VCaP (cell line): ENCODE results near the gene TENT5C.

Source experiments
- H3K27ac ChIP-seq: fragments of 450-650 bp; 2 replicates; pipeline ENCODE4 v1.5.1; 2017
- TF ChIP-seq, protein P1 (sequence below): fragments of 450-650 bp; conservative IDR thresholded peaks from 2 replicates; pipeline ENCODE4 v1.5.1; 2017; ENCODE audit warnings: mild to moderate bottlenecking, moderate library complexity

The TENT5C gene

DNA sequence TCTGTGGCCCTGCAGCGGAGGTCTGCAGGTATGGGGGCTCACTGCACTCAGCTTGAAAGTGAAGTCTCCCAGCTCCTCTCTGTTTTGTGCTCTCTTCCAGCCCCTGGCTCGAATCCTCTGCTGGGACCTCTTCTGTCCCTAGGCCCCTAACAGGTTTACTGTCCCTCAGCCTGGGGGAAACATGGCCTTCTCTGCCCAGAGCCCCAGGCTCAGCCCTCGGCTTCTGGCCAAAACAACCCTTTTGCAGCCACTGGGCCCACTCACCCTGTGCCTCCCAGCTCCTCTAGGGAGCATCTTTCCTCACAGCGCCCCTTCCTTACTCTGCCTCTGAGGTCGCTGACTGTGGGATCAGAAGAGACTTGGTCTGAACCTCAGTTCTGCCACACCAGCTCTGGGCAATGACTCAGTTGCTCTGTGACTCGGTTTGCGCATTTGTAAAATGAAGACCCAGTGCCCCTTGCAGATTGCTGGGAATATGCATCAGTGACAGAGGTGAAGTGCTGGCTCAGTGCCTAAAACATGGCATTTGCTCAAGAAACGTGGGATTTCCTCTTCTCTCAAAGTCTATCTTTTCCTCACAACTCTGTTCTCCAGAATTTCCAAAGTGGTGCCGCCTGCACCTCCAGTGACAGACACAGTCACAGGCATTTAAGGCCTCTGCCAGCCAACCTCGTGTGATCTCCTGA lies 26.5 kb upstream of the TENT5C start:
- no peak overlapping the region for H3K27ac ChIP-seq
- TF ChIP-seq, protein P1, sequence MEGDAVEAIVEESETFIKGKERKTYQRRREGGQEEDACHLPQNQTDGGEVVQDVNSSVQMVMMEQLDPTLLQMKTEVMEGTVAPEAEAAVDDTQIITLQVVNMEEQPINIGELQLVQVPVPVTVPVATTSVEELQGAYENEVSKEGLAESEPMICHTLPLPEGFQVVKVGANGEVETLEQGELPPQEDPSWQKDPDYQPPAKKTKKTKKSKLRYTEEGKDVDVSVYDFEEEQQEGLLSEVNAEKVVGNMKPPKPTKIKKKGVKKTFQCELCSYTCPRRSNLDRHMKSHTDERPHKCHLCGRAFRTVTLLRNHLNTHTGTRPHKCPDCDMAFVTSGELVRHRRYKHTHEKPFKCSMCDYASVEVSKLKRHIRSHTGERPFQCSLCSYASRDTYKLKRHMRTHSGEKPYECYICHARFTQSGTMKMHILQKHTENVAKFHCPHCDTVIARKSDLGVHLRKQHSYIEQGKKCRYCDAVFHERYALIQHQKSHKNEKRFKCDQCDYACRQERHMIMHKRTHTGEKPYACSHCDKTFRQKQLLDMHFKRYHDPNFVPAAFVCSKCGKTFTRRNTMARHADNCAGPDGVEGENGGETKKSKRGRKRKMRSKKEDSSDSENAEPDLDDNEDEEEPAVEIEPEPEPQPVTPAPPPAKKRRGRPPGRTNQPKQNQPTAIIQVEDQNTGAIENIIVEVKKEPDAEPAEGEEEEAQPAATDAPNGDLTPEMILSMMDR = no peak

DNA sequence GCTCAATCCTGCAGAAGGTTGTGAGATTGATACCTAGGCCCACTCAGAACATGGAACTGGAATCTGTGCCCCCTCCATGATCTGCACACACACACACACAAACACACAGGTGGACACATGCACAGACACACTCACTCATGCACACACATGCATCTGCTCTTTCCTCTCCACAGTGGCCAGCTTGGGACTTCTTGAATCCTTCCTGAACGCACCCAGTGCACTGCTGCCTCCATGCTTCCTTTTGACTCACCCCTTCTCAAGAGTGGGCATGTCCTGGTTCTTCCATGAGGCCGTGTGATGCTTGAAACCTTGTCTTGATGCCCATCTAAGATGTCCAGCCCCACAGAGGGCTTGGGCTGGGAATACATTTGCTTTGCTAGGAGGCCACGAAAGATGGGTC lies 25.4 kb upstream of the TENT5C start:
- no peak overlapping the region for H3K27ac ChIP-seq
- TF ChIP-seq, protein P1 = no peak

DNA sequence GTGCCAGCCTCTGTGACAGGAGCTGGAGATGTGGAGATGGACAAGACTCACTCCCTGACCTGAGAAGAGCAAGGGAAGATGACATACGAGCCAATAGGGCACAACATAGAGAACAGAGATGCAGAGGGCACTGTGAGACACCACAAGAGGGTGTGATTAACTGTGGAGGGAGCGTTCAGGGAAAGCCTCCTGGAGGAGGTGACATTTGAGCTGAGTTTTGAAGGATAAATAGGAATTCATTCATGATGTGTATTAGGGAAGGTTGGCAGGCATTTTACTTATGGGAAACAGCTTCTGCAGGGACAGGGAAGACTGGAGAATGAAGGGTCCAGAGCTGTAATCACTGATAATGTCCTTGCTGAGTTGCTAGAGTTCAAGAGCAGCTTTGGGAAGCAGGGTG lies 25.0 kb upstream of the TENT5C start:
- H3K27ac ChIP-seq = no peak overlapping the region
- TF ChIP-seq, protein P1 = no peak

DNA sequence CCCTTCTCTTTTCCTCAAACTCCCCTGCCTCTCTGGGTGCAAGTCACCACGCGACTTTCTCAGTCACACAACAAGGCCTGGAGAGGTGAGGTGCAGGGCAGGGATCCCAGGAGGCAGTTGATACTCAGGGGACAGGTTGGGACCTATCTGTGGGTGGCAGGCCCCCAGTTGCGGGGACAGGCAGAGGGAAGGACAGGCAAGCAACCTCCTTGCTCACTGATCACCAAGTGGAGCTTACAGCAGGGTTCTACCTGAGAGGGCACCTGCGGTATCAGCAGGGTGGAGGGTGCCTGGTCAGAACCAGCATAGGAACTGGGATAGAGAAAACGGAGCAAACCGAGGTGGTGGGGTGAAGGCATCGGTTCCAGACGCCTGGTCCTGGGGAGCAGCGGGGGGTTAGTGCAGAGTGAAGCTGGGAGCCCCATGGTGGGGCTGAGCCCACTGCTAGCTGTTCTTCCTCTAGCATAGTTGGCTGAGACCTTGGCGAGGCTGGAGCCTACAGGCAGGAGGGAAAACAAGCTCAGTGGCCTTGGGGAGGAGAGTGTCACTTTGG lies 24.4 kb upstream of the TENT5C start:
- H3K27ac ChIP-seq = no peak overlapping the region
- TF ChIP-seq, protein P1 = no peak

DNA sequence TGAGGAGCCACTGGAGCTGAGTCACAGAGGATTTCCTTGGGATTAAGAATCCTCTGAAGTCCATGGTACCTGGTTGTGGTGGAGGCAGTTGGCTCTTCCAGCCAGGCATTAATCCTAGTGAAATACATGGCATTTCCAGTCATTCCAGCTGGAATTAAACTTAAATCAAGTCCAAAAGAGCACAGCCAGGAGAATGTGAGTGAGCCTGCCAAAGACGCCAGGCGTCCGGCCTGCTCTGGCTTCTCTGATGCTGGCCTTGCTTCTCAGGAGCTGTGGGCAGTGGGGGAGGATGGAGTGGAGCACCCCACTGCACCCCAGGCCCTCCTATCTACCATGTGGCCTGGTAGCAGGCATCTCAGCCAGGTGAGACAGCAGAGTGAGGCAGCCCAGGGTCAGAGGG lies 23.4 kb upstream of the TENT5C start:
- TF ChIP-seq, protein P1 = no peak
- no peak overlapping the region for H3K27ac ChIP-seq

DNA sequence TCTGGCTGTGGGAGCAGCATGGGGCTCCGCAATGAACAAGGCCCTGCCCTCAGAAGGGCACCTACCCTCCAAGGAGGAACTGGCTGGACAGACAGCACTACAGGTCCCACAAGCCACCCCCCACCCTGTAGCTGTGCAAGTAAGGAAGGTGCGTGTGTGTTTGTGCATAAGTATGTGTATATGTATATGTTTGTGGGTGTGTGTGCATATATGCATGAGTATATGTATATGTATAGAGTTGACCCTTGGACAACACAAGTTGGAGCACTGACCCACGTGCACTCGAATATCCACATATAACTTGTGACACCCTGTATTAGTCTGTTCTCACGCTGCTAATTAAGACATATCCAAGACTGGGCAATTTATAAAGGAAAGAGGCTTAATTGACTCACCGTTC lies 22.6 kb upstream of the TENT5C start:
- H3K27ac ChIP-seq = no peak overlapping the region
- TF ChIP-seq, protein P1 = no peak

DNA sequence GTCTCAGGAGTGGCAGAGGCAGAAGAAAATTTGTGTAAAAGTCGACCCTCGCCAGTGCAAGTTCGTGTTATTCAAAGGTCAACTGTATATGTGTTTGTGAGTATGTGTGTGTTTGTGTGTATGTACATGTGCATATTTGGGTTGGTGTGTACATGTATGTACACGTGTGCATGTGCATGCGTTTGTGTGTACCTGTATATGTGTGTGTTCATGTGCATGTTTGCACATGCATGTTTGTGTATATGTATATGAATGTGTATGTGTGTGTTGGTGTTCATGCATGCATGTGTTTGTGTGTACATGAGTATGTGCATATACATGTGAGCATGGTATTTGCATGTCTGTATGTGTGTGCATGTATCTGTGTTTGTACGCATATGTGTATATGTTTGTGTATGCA lies 21.7 kb upstream of the TENT5C start:
- TF ChIP-seq, protein P1 = no peak
- no peak overlapping the region for H3K27ac ChIP-seq
